Smooth muscle cell of the brain vasculature (primary cell): ENCODE measurements around the gene CENPP.

Experiments
- DNase-seq: peaks from one replicate; pipeline ENCODE4 v3.0.0-alpha.2; 2012; ENCODE audit warnings: low read depth, low spot score

Gene CENPP

DNA sequence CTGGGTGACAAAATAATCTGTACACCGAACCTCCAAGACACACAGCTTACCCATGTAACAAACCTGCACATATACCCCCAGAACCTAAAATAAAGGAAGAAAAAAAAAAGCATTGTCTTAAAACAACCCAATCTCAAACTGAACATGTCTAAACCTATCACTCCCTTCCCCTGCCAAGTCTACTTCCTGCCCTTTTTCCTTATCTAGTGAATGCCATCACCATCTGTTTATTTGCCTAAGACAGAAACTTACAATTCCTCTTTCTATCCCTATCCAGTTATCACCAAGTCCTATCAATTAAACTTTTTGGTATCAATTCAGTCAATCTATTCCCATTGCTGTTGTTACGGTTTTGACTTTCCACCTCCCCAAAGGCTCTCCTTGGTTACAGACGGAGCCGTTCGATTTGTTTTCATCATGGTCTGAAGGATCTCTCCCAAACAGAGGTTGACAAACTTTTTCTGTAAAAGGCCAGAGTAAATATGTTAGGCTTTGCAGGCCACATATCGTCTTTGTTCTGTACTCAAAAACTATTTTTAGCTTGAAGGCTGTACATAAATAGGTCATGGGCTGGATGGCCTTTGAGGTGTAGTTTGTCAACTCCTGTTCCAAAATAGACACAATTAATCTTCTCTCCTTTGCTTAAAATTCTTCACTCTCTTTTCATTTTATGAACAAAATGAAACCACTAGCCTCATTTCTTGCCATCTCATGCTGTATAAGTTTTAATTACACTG, 12.7 kb upstream of the CENPP start:
- DNase-seq: no peak

DNA sequence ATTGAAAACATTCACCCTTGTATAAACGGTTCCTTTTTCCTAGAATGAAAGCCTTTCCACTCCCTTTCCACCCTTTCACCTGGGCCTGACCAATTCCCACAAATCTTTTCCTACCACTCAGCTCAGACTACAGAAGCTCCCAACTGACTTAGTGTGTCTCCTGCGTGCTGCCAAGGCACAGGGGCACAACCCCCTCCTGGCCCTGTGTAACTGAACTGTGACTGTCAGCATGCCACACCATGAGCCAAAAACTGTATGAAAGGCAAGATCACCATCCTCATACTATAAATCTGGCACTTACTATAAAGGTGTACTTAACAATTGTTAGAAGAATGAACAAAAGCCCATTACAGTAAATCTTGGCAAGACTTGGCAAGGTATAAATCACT, 12.1 kb upstream of the CENPP start:
- DNase-seq: no peak

DNA sequence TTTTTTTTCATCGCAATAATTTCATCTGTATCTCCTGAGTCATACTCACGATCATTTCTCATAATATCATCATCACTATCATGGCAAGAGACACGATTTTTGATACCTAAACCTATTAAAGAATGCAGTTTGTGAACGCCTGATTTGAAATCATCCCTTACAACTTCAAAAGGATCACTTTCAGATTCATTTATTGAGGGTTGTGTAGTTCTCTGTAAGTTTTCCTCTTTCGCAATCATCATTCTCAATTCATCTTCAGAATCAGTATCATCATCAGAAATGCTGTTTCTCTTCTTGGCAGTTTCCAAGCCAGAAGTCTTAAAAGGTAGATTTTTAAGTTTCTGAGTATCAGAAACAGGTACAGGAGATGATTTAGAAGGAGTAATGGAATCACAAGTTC, 10.3 kb upstream of the CENPP start:
- DNase-seq: no peak

DNA sequence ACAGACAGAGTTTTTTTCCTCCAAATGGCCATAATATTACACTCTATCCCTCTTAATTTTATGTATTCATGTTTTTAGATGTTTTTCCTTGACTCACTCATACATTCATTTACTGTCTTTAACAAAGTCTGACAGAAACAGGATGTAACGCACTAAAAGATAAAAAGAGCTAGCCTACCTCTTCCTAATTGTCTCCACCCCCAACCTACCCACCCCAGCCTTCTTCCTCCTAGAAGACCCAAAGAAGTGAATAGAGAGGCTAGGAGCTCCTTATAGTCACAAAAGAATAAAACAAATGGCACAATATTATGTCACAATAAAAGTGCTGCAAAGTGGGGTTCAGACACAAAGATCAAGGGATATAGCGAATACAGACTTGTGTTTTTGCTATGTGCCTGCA, 1.3 kb upstream of the CENPP start:
- DNase-seq: no peak

DNA sequence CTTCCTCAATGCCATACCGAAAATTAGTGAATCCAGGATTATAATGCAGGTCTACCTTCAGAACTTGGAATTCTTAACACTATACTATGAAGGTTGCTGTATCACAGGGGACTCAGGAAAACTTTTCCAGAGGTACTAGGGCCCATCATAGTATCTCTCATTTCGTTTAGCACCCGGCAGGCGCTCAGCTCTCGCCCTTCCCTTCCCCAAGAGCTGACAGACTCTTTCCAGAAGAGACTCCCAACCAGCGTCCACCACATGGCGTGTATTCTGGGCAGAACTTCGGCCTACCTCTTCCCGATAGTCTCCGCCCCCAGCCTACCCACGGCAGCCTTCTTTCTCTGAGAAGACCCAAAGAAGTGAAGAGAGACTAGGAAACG, 874 bp upstream of the CENPP start:
- no peak for DNase-seq

DNA sequence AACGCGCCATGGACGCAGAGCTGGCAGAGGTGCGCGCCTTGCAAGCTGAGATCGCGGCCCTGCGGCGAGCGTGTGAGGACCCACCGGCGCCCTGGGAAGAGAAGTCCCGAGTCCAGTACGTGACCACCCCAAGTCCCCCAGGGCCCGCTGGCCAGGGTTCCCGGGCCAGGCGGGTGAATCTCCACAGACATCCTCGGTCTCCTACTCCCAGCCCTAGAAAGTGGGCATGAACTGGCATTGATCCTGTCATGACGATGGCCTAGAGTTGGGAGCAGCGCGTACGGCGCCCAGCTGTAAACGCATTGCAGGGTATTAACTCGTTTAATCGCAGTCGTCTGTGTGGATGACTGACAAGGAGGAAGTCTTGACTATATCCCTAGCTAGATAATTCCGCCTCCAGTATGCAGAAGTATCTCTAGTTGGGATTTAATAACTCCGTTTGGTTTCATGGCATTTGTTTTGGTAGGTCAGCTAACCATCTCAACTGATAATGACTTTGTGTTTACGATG, 293 bp downstream of the CENPP start:
- DNase-seq: no peak

DNA sequence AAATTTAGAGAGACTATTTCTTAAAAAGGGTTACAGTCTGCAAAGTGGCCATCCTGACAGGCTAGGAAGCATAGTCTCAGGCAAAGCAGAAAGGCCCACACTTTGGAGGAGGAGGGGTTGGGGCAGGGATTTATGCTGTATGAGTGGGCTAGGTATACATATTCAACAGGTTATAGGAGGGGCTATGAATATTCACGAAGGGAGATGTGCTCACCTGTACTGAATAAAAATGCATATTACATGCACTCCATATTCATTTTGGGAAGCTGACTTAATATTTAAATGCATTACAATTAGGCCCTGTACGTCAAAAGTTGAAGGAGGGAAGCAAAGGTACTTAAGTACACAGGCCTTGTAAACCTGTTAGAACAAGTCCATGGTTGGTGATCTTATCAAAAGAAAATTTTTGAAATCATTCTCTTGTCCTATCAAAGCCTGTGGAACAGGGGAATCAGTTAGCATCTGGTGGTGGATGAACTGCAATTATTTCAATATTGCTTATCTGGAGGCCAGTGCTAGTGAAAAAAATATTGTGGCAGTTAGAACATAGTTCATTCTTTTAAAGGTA, 1.6 kb downstream of the CENPP start:
- DNase-seq: no peak

DNA sequence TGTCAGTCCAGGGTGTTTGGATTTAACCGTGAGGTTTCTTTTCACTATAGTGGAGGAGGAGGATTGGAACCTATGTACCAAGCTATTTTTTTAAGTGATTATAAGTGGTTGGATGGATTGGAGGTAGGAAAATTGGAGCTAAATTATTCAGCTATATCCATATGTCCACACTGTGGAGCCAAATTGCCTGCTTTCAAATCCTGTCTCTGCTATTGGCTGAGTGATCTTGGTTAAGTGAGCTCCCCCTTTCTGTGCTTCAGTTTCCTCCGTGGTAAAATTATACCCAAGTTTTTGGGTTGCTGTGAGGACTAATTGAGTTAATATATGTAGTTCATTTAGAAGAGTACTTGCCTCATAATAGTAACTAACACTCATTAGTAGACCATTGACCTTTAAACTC, 2.5 kb downstream of the CENPP start:
- peak; percentile 29 for DNase-seq

DNA sequence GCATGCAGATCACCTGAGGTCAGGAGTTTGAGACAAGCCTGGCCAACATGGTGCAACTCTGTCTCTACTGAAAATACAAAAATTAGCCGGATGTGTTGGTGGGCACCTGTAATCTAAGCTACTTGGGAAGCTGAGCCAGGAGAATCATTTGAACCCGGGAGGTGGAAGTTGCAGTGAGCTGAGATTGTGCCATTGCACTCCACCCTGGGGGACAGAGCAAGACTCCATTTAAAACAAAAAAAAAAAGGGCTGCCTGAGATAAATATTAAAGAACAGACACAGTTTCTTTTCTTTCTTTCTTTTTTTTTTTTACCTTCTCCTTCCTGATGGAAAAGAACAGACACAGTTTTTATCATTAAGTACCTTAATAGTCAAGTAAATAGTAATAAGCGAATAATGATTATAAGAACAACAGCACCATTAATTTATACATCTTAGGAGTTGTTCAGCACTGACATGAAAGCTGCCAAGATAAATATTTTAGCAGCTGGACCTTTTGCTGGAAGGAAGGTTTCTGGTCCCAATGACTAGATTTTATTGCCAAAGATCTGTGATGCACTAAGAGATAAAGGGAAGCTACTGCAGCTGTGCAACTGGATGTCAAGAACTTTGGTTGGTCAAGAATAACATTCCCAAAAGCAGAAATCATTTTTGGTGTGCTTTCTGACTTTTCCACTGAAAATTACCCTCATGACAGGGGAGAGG, 7.0 kb downstream of the CENPP start:
- no peak for DNase-seq

DNA sequence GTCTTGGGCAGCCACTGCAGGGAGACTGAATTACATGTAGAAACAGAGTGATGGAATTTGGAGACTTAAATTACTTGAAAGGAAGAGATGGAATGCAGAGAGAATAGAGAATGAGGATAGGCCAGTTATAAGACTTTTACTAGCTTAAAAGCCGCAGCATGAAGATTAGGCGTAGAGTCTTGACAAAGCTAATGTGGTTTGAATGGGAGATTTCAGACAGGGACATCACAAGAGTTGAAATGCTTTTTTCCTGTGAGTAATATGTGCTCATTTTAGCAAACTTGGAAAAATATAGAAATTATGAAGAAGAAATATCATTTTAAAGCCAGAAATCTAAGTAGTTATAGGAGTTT, 7.5 kb downstream of the CENPP start:
- no peak for DNase-seq

DNA sequence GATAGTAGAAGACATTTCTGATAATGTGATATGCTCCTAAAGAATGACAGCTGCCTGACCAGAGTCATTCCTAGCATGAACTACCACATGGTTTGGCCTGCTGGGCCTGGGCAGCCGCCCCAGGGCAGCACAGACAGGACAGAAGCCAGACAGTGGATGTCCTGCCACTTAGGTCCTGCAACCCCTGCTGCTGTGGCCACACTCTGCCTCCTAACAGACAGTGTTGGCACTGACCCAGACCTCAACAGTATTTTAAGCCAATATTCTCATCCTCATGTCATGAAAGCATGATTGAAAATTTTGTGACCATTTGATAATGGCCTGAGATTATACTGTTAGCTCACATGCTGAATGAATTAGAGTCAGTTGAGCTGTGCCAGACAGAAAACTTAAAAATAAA, 15.8 kb downstream of the CENPP start:
- DNase-seq: no peak

DNA sequence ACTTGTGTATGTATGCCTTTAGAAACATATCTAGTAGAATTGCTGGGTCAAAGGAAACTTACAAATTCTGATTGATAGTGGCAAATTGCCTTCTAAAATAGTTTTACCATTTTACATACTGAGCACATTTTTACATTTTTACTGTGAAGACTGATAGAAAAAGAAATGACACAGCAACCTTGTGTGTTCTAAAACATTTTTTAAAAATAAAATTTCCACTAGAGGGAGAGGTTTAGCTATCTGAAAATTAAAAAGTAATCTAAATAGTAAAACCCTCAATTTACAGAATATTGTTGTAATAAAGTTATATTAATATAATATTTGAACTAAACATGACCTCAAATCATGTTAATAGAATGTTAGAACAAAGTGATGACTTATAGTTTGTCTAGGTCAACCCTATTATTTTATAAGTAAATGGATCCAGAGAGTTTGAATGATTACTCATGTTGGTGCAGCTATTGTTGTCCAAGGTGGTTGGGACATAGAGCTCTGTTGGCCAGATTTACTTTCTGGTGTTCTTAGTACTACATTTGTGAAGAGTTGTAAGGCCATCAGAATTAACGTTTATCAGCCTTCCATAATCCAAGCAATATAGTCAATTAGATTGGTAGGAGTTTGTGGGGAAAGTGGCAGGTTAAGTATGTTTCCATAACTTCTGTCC, 17.2 kb downstream of the CENPP start:
- no peak for DNase-seq

DNA sequence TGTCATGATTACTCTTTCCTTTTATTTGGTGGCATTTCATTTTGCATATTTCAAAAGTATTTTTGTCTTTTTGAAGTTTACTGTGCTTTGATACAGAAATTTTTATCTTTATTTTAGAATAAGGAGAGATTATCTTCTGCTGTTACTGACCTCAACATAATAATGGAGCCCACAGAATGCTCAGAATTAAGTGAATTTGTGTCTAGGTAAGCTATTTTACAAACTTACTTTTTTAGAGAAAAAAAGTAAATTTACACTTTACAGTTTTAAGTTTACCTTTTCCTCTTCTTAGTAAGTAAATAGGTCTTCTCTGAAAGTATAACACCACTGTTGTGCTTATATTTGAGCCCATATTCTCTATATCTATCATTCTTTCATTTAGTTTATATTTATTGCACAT, 19.8 kb downstream of the CENPP start:
- DNase-seq: no peak

DNA sequence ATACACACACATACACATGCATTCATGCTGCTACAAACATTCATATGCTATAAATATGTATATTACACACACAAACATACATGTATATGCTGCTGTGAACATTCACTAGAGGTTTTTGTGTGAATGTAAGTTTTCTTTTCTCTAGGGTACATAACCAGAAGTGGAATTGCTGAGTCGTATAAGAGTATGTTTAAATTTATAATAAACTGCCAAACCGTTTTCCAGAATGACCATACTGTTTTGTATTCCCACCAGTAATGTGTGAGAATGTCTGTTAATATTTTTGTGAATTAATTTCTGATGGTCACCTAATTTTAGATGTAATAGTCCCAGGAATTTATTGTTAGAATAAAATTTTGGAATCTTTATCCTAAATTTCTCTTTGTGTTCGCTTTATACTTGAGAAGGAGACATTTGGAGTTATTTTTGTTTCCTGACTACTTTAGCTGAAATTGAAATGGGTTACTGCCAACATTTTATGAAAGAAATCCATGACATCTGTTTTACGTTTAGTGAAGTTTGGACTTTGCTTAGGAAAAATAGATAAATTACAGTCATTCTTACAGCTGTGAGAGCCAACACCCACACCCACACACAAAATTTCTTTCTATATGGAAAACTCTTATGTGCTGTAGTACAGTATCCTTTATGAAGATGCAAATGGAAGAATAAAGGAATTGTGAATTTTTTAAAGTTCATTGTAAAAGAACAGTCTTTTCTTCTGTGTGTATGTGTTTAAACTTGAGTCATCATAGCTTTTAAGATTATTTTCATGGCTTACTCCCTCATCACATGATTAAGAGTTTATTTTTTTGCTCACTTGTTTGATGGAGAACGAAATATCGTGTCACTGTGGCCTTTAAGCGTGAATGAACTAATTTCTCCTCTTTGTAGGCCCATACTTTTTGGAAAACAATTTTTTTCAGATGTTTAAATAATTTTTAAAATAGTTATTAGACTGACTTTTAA, 24.3 kb downstream of the CENPP start:
- no peak for DNase-seq

DNA sequence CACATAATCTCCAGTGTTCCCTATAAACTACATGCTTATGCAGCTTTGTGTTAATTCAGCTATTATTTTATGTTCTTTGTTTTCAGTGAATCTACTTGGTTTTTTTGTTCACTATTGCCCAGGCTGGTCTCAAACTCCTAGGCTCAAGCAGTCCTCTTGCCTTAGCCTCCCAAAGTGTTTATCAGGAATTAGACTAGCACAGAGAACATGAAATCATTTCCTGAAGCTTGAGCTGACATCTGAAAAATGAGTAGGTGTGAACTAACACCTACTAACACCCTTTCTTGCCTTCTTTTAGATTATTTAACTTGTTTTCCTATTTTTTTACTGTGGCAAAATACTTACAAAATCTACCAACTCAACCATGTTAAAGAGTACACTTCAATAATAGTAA, 25.0 kb downstream of the CENPP start:
- DNase-seq: no peak

DNA sequence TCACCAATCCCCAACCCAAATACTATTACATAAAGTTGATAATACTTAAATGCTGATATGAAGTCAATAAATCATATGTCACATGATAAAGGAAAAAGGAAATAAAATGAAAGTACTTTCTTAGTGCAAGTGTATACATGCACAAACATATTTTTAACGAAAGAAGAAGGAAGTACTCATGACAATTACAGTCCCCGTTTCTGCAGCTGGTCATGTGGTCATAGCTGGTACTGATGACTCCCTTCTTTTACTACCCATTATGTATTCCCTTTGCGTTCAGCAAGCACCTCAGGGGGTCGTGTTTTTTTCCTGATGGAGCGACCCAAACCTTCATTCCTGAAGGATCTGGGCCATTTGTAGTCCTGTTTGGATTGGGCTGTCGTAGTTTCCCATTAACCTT, 27.3 kb downstream of the CENPP start:
- no peak for DNase-seq

DNA sequence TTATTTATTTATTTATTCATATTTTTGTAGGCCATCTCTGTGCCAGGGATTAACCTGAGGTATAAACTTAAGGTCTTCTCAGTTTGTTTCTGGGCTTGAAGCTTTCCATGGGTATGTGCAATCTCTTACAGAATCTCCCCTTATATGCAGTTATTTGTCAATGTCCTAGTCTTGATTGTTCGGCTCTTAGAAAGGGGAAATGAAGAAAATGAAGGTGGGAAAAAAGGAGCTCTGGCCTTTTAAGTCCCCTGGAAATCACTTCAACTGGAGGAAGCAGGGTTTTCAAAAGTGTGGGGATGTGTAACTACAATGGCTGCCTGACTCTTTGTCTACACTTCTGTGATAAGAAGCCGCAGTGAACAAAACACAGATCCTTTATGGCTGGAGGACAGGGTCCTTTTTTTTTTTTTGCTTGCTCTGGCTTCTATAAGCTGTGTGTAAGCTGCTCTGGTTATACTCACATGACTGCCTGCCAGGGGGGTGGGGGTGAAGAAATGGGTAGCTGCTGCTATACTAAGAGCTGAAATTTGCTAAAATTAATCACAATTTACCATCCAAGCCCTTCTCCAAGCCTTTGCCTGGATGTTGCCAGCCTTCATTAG, 33.7 kb downstream of the CENPP start:
- no peak for DNase-seq

DNA sequence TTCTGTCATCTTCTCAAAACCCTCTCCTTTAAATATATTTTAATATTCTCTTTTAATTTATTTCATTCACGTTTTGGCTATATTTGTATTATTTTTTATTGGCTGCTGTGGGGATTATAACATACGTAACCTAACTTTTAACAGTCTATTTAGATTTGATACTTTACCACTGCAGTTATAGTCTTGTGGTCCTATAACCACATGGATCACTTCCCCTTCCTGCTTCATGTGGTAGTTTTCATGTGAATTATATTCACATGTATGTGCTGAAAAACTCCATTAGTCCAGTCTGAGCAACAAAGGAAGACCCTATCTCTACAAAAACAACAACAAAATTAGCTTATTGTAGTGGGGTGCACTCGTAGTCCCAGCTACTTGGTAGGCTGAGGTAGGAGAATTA, 34.3 kb downstream of the CENPP start:
- no peak for DNase-seq

DNA sequence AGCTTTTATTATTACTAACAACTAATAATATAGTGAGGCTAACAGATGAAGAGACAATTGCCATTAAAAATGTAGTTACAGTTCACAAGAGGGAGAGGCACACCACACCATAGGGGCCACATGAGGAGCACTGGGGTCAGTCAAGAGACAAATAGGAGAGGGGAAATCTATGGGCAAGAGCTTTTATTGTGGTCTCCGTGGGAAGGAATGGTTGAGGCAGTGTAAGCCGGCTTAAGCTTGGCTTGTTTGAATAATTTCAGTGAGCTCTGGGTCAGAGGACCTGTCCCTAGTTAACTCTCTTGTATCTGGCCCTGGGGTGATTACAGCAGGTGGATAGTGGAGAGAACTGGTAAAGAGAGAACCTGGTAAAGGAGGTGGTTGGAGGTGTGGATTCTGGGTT, 43.3 kb downstream of the CENPP start:
- no peak for DNase-seq

DNA sequence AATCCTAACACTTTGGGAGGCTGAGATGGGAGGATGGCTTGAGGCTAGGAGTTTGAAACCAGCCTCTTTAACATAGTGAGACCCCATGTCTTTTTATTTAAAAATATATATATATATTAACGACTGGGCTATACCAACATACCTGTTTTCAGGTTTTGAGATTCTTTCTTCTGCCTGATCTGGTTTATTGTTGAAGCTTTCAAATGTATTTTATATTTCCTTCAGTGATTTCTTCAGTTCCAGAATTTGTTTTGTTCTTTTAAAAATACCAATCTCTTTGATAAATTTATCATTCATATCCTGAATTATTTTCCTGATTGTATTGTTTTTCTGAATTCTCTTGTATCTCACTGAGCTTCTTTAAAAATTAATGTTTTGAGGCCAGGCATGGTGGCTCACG, 47.4 kb downstream of the CENPP start:
- no peak for DNase-seq

DNA sequence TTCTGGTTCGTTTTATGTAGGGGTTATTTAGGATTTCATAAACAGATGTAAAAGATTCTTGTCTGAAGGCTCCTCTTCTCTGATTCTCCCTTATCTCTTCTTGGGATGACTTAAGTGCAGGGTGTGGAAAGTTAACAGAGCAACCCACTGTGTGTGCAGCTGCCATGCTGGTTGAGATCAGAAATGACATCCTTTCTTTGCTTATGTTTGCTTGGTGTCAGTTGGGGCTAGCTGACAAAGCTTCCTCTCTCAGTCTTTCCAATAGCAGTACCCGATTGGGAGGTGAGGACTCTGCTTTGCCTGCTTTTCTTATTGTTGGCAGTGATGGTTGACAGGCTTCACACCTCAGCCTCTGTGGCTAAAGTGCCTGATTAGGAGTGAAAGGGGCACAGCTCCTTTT, 52.1 kb downstream of the CENPP start:
- DNase-seq: no peak
